ENCODE measurements around the gene NDUFAF7. TPM values are rescaled to one million over a fixed set of nuclear protein-coding genes. Genes with fewer than 3 reads are reported as not detected.

NDUFAF7 gene
- total and polyA plus RNA-seq, 9 donors: 11.3 to 17.9 (median 14.5) TPM

- no peak overlapping the region for H3K27ac ChIP-seq
- TF ChIP-seq CTCF (IDR thresholded peaks at IDR 0.05): no peak
- no peak for TF ChIP-seq POLR2A (IDR thresholded peaks at IDR 0.05)
- no peak for TF ChIP-seq EP300 (IDR thresholded peaks at IDR 0.05)
Observed at GRCh38 chr2:37246205-37246604, 14.7 kb downstream of the NDUFAF7 start.

GRCh38 chr2:37250869-37251740, 19.6 kb downstream of the NDUFAF7 start:
- Histone ChIP-seq H3K27ac (no peak overlapping the region), H3K4me1 (ENCODE audit: insufficient read depth) (no peaks in the 10 kb centered on the region), H3K9me3 (no peaks in the 10 kb centered on the region), H3K27me3 (no peaks in the 10 kb centered on the region), H3K36me3 (no peaks in the 10 kb centered on the region), H3K4me3 (no peak overlapping the region)
- DNase-seq: no peak
- WGBS, 3 donors: 39 to 47% (median 42%) methylated on average over 5 of the region's 5 CpGs
- no peak for TF ChIP-seq CTCF (IDR thresholded peaks at IDR 0.05)
- no peak for TF ChIP-seq POLR2A (IDR thresholded peaks at IDR 0.05)
- TF ChIP-seq EP300 (IDR thresholded peaks at IDR 0.05): no peak
- intact Hi-C loops (cut with DNase I): no loop called here

More at GRCh38 chr2:37246205-37246604, 14.7 kb downstream of the NDUFAF7 start:
- Histone ChIP-seq H3K4me1 (ENCODE audit: insufficient read depth) (no peaks in the 10 kb centered on the region), H3K36me3 (no peaks in the 10 kb centered on the region), H3K4me3 (no peak overlapping the region), H3K27me3 (no peaks in the 10 kb centered on the region), H3K9me3 (no peaks in the 10 kb centered on the region)
- DNase-seq: no peak
- intact Hi-C loops (cut with DNase I): no loop called here

GRCh38 chr2:37262522-37262921, 31.1 kb downstream of the NDUFAF7 start:
- no peak for DNase-seq
- Histone ChIP-seq H3K27me3 (no peaks in the 10 kb centered on the region), H3K9me3 (no peaks in the 10 kb centered on the region), H3K4me1 (ENCODE audit: insufficient read depth) (no peaks in the 10 kb centered on the region), H3K27ac (no peak overlapping the region), H3K36me3 (no peaks in the 10 kb centered on the region), H3K4me3 (no peak overlapping the region)
- 46 to 65% (median 60%) methylated on average over 2 of the region's 2 CpGs for WGBS, 3 donors
- no peak for TF ChIP-seq EP300 (IDR thresholded peaks at IDR 0.05)
- no peak for TF ChIP-seq POLR2A (IDR thresholded peaks at IDR 0.05)
- TF ChIP-seq CTCF (IDR thresholded peaks at IDR 0.05): no peak
- intact Hi-C loops (cut with DNase I): no loop called here

GRCh38 chr2:37263839-37264238, 32.4 kb downstream of the NDUFAF7 start:
- Histone ChIP-seq H3K4me1 (ENCODE audit: insufficient read depth) (no peaks in the 10 kb centered on the region), H3K4me3 (no peak overlapping the region), H3K36me3 (no peaks in the 10 kb centered on the region), H3K9me3 (no peaks in the 10 kb centered on the region), H3K27ac (no peak overlapping the region), H3K27me3 (no peaks in the 10 kb centered on the region)
- DNase-seq: no peak
- intact Hi-C loops (cut with DNase I): no loop called here
- TF ChIP-seq EP300 (IDR thresholded peaks at IDR 0.05) (no peak), POLR2A (IDR thresholded peaks at IDR 0.05) (no peak), CTCF (IDR thresholded peaks at IDR 0.05) (no peak)
- WGBS, 3 donors: 80 to 88% (median 85%) methylated on average over 2 of the region's 2 CpGs

Measured in ovary (tissue), 9 donors.